Measurements from ENCODE around the gene PLEKHM3.
"Not testable (repeated sequence)": the region's sequence is repeated elsewhere in the genome, so short reads cannot be mapped to it uniquely, and the experiment has no call there.

Gene PLEKHM3

DNA sequence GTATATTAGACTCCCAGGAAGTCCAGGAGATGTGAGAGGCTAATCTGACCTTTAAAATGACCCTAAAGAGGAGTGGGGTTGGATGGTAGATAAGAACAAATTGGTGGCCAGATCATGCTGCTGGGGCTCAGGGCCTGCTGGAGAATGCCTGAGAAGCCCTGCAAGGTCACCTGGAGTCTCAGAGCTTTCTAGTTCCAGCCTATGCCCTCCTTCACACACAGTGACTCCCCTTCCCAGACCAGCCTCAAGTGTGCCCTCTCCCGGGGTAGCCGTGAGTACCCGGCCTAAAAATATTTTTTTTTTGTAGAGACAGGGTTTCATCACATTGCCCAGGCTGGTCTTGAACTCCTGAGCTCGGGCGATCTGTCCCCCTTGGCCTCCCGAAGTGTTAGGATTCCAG is 211.4 kb downstream of the PLEKHM3 start:
- H3K9me3 Mint-ChIP-seq: no peaks in the 10 kb centered on the region
- ATAC-seq: no peak
- peaks cover 8% of the 10 kb centered on the region for H3K27me3 Mint-ChIP-seq
- H3K4me1 Mint-ChIP-seq: peaks cover 17% of the 10 kb centered on the region
- H3K4me3 Mint-ChIP-seq: no peak overlapping the region
- peak overlapping the region in 1 of 2 donors; percentile 53 for H3K27ac Mint-ChIP-seq
- no peak for DNase-seq

DNA sequence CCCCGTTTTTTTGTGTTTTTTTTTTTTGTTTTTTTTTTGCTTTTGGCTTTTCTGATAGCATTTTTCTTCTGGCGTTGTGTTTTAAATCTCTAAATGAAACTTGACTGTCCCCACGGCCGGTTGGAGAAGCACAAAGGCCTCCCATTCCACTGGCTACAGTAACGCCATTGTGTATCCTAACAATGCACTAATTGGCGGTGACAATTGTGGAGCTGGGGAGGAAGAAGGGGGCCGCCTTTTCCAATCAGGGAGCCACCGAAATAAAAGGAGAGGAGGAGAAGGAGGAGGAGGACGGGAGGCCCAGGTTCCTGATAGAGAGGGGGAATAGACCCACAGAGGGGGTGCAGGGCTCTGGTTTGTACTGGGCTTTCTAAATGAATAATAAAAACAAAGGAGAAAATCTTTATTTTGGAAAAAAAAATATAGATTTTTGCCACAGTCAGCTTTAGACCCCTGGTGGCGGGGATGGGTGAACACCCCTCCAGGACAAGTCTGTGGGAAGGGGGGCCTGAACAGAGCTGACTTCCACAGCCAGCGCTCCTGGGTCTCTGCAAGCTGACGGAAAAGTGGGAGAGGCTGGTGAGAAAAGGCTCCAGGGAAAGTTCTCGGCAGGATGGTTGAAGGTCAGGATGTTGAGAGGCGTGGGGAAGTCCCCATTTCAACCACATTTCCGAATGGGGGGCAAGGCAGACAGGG is 212.0 kb downstream of the PLEKHM3 start:
- H3K27ac Mint-ChIP-seq: peak overlapping the region in 1 of 2 donors; percentile 53
- peaks cover 8% of the 10 kb centered on the region for H3K27me3 Mint-ChIP-seq
- DNase-seq: no peak
- H3K4me3 Mint-ChIP-seq: no peak overlapping the region
- no peak for ATAC-seq
- no peaks in the 10 kb centered on the region for H3K9me3 Mint-ChIP-seq
- peaks cover 17% of the 10 kb centered on the region for H3K4me1 Mint-ChIP-seq

DNA sequence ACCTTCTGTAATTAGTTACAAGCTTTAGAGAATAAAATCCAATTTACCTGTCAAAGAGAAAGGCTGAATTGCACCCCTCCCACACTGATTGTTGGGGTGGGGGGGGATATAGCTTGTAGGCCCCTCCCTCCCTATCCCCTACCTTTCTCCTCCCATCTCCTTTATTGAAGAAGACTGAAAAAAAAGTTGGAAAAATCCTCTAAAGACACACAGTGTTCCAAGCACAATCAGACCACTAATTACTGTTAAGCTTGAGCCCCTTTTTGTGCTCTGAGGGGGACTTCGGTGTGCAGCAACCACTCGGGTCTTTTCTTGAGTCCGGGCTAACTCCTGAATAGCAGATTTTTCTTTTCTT is 212.6 kb downstream of the PLEKHM3 start:
- Mint-ChIP-seq H3K27ac (no peak overlapping the region), H3K4me3 (no peak overlapping the region), H3K27me3 (peaks cover 8% of the 10 kb centered on the region), H3K4me1 (peaks cover 18% of the 10 kb centered on the region), H3K9me3 (no peaks in the 10 kb centered on the region)
- ATAC-seq (no peak), DNase-seq (no peak)

DNA sequence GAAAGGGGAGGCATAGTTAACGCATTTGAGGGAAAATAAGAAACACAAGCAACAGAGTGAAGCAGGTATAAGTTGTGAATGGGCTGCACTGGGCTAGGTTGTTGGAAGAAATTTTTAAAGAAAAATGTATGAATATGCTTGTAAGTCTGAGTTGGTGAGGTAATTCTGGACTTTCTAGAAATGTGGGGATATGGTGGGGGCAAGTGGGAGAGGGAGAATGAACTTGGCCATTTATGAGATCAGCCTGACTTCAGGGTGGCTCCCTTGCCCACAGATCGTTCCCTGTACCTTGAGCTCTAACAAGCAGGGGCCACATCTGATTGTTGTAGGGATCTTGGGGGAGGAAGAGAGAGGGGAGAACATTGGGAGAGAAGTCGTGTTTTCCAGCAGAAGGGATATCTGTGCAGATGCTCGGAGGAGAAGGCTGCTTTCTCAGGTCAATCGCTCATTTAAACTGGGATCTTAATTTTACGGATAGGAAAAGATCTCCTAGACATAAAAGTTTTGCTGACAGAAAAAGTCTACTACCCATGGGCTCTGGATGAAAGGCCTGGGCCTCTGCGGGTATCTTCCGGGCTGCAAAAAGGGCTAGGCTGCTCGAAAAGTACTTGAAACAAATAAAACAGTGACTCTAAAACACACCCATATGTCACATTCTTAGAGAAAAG is 213.1 kb downstream of the PLEKHM3 start:
- Mint-ChIP-seq H3K9me3 (no peaks in the 10 kb centered on the region), H3K27ac (no peak overlapping the region)
- no peak for ATAC-seq

DNA sequence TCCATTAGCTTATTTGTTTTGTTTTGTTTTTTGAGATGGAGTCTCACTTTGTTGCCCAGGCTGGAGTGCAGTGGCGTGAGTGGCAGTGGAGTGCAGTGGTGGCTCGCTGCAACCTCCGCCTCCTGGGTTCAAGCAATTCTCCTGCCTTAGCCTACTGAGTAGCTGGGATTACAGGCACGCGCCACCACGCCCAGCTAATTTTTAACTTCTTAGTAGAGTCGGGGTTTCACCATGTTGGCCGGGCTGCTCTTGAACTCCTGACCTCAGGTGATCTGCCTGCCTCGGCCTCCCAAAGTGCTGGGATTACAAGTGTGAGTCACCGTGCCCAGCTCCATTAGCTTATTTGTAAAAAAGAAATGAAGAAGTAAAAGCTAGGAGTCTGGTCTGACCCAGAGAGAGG is 213.7 kb downstream of the PLEKHM3 start:
- H3K27me3 Mint-ChIP-seq, H3K9me3 Mint-ChIP-seq, ATAC-seq, H3K4me3 Mint-ChIP-seq, DNase-seq: not testable (repeated sequence)
- peak overlapping the region in 1 of 2 donors; percentile 15 for H3K27ac Mint-ChIP-seq
- peaks cover 23% of the 10 kb centered on the region for H3K4me1 Mint-ChIP-seq

More for the DNA sequence above, 213.1 kb downstream of the PLEKHM3 start:
- H3K4me1 Mint-ChIP-seq: peaks cover 23% of the 10 kb centered on the region
- H3K27me3 Mint-ChIP-seq: peaks cover 8% of the 10 kb centered on the region
- no peak for DNase-seq
- no peak overlapping the region for H3K4me3 Mint-ChIP-seq

DNA sequence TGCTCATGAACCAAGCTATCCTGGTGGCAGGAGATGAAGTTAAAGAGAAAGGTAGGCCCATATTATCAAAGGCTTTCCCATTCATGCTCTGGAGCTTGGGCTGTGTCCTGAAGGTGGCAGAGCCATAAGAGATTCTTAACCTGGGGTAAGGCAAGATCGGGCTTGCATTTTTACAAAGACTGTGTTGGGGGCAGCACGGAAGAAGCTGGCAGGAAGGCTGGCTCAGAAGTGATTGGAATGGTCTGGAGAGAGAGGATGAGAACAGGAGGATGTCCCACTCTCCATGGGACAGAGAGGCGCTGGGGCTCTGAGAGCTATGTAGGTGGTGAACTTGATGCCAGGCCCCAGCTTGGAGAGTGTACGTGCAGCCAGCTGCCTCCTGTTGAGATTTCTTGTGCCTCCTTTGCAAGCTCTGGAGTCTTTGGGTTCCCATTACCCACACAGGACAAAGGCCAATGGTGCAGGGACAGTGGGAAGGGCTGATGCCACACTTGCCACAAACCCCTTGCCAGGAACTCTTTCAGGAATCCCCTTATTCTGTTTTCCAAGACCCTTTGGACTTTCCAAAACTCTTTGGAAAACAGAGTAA is 215.0 kb downstream of the PLEKHM3 start:
- Mint-ChIP-seq H3K27me3 (peaks cover 8% of the 10 kb centered on the region), H3K4me1 (peaks cover 23% of the 10 kb centered on the region), H3K27ac (no peak overlapping the region), H3K4me3 (no peak overlapping the region), H3K9me3 (no peaks in the 10 kb centered on the region)
- ATAC-seq (no peak), DNase-seq (no peak)

DNA sequence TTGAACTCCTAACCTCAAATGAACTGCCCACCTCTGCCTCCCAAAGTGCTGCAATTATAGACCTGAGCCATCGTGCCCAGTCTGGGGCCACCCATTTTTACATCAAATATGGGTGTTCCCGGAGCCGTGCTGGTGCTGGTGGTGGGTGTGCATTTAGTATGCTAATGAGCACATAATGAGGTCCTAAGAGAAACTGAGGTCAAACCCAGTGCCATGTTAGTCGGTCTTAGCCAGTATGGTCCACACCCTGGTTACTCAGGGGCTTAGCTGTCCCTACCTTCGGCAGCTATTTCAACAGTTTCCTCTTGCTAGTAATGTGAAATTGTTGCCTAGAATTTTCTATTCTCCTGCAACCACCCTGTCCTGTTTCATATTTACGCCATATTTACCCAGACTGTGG is 217.2 kb downstream of the PLEKHM3 start:
- no peak for DNase-seq
- Mint-ChIP-seq H3K9me3 (no peaks in the 10 kb centered on the region), H3K27me3 (peaks cover 8% of the 10 kb centered on the region), H3K4me3 (no peak overlapping the region), H3K27ac (no peak overlapping the region), H3K4me1 (peaks cover 14% of the 10 kb centered on the region)
- ATAC-seq: no peak

DNA sequence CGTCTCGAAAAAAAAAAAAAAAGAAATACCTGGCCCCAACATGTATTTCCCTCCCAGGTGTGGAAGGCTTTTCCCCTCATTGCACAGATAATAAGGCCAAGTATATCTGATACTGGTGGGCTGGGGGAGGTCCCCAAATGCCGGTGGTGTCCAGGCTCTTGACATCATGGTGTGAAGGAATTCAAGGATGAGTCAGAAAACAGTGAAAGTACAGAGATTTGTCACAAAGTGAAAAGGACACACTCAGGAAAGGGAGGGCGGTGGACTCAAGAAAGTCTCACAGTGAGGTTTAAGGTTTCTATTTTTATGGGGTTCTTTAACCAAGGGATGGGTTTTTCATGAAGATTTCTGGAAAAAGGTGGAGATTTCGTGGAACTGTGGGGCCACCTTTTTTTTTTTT is 217.8 kb downstream of the PLEKHM3 start:
- H3K4me1 Mint-ChIP-seq: peaks cover 12% of the 10 kb centered on the region
- ATAC-seq: peak; percentile 90
- peak in 1 of 2 donors; percentile 47 for DNase-seq
- H3K4me3 Mint-ChIP-seq: peak overlapping the region; percentile 25 to 51
- peaks cover 8% of the 10 kb centered on the region for H3K27me3 Mint-ChIP-seq
- no peak overlapping the region for H3K27ac Mint-ChIP-seq
- H3K9me3 Mint-ChIP-seq: no peaks in the 10 kb centered on the region

DNA sequence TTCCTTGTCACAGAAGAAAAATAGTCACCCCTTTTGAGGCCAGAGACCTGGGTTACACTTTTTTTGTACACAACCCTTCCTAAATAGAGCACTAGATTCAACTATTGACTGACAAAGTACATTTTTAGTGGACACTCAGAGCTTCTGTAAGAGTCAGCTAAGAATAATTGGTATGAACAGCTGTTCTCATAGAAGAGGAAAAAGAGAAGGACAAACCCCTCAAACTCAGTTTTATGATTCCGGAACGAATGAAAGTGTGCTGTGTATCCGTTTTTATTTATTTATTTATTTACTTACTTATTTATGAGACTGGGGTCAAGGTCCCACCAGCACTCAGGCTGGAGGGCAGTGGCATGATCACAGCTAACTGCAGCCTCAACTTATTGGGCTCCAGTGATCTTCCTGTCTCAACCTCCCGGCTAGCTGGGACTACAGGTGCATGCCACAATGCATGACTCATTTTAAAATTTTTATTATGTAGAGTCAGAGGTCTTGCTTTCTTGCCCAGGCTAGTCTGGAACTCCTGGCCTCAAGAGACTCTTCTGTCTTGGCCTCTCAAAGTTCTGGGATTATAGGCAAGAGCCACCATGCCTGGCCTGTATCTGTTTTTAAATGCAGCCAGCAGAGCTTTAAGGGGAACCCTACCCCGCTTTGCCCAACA is 219.6 kb downstream of the PLEKHM3 start:
- Mint-ChIP-seq H3K4me1 (peaks cover 7% of the 10 kb centered on the region), H3K27me3 (peaks cover under 1% of the 10 kb centered on the region), H3K27ac (no peak overlapping the region), H3K4me3 (no peak overlapping the region), H3K9me3 (no peaks in the 10 kb centered on the region)
- ATAC-seq (no peak), DNase-seq (no peak)

DNA sequence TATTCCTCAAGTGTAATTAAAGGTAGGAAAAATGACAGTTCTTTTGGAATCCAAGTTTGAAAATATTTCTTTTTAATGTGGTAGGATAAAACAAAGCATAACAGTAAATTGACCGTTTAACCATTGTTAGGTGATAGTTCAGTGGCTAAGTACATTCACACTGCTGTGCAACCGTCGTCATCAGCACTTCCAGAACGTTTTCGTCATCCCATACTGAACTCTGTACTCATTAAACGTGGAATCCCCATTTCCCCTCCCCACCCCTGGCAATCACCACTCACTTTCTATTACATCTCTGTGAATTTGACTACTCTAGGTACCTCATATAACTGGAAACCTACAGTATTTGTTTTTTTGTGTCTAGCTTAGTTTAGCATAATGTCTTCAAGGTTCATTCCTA is 222.7 kb downstream of the PLEKHM3 start:
- Mint-ChIP-seq H3K27ac (no peak overlapping the region), H3K9me3 (no peaks in the 10 kb centered on the region), H3K4me1 (peaks cover 5% of the 10 kb centered on the region), H3K27me3 (no peaks in the 10 kb centered on the region), H3K4me3 (no peak overlapping the region)
- ATAC-seq (no peak), DNase-seq (no peak)

DNA sequence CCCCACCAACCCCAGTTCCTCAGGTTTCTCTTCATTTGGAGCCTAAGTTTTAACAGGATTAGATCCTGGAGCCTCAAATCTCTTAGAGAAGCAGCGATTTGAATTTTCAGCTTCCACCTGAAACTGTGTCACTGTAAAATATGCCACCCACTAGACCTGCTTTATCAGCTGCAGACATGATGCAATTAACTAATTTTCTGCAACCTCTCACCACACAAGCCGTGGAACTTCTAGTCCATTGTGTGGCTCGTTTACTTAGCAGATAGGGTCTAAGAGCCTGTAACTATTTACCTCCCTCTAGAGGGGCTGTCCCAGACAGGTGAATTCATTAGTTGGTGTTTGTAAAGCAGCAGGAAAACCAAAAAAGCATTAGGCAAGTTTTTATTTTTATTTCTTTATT is 224.1 kb downstream of the PLEKHM3 start:
- ATAC-seq (no peak), DNase-seq (no peak)
- H3K4me1 Mint-ChIP-seq: no peaks in the 10 kb centered on the region
- H3K4me3 Mint-ChIP-seq: no peak overlapping the region
- no peak overlapping the region for H3K27ac Mint-ChIP-seq
- no peaks in the 10 kb centered on the region for H3K9me3 Mint-ChIP-seq
- H3K27me3 Mint-ChIP-seq: no peaks in the 10 kb centered on the region

DNA sequence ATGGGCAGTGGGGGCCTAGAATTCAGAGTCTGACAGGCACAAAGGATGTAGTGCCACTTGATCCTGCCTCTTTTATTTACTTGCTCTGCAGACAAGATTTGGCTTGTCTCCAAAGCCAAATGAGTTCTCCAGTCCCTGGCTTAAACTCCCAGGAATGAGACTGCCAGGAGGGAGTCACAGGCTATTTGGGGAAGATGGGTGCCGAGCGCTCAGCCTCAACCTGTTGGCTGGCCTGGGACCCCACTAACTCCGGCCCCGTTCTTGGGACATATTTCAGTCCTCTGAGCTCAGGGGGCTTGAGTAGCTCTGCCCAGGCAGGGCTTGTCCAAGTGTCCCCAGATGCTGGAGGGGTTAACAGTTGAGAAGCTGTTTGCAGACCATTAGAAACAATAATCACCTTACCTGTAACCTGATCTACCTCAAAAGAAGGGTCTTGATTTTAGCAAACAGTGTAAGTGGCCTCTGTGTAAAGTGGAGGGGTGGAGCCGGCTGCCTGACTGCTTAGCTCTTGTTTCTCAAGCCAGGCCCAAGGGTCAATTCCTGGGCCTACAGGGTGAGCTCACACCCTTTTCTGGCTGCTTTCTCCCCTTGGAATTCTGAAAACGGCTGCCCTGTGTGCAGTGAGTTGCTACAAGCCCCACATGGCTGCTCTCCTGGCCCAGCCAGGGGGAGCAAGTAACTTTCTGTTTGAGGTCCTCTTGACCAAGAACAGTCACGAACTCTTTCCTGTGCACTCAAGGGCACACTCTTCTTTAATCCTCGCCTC is 228.6 kb downstream of the PLEKHM3 start:
- no peak for ATAC-seq

DNA sequence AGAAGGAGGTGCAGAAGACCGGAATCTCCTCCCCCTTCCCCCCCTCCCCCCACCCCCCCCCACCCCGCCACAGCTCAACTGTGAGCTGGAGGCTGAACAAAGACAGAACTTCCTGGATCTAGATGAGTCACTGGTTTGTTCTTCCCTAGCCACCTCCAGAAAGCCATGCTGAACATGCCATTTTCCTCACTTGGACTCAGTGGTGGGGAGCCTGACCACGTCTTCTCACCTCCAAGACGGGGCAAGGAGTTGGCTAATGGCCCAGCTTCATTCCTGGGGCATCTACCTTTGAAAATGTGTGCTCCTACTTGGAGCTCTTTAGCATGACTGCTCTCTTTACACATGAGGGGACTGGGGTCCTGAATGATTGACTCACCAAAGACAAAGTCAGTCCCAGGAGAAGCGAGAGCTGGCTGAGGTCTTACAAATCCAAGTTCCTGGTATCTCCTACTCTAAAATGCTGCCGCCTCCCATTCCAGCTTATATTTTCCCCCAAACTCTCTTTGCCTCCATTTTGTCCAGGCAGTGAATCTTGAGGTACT is 233.0 kb downstream of the PLEKHM3 start:
- Mint-ChIP-seq H3K9me3 (no peaks in the 10 kb centered on the region), H3K27ac (no peak overlapping the region), H3K4me1 (no peaks in the 10 kb centered on the region), H3K4me3 (no peak overlapping the region), H3K27me3 (peaks cover 12% of the 10 kb centered on the region)
- DNase-seq: no peak
- no peak for ATAC-seq

More for the DNA sequence above, 228.6 kb downstream of the PLEKHM3 start:
- Mint-ChIP-seq H3K4me3 (no peak overlapping the region), H3K27me3 (no peaks in the 10 kb centered on the region), H3K27ac (no peak overlapping the region), H3K4me1 (no peaks in the 10 kb centered on the region), H3K9me3 (no peaks in the 10 kb centered on the region)
- DNase-seq: no peak

DNA sequence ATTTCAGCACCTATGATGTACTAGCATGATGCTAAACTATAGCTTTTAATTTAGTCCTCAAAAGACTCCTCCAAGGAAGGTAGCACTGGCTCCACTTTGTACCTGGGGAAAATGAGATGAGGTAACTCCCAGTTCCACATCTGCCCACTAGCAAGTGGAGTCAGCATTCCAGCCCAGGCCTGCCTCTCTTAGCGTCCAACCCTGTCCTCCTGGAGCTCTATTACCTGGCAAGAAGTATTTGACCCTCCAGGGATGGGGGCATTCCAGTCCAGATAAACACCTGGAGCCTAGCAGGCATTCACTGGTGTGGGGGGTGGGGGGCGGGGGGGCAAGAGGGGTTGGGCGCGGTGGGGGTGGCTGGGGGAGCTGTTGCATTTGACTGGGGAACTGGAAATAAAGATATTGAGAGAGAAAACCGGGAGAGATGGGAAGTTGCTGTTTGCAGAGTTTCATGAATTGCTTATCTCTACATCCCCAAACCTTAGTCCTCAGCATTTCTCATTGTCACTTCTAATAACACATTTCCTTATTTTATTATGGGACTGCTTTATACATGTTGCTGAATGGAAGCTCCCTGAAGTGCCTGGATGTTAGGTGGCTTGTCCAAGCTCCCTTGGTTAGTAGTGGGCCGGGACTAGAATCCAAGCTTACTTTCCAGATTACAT is 233.6 kb downstream of the PLEKHM3 start:
- H3K4me3 Mint-ChIP-seq: no peak overlapping the region
- no peak for ATAC-seq
- H3K9me3 Mint-ChIP-seq: no peaks in the 10 kb centered on the region

DNA sequence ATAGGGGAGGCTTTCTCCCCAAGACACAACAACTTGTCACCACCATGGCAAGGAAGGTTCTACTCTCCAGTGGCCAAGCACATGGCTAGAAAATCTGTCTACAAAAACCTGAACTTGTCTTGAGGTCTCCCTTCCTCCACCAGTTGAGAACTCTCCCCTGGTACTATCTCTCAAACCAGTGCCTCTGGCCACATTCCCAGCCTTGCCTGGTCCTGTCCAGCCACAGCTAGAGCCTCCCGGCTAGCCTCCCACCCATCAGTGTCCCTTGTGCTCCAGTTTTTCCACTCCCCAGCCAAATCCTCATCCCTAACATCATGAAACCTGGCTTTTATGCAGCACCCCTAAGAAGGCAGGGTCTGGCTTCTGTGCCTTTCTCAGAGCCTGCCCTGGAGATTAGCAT is 234.4 kb downstream of the PLEKHM3 start:
- Mint-ChIP-seq H3K27me3 (peaks cover 12% of the 10 kb centered on the region), H3K4me1 (no peaks in the 10 kb centered on the region), H3K9me3 (no peaks in the 10 kb centered on the region), H3K27ac (no peak overlapping the region), H3K4me3 (no peak overlapping the region)
- no peak for DNase-seq
- no peak for ATAC-seq

More for the DNA sequence above, 233.6 kb downstream of the PLEKHM3 start:
- Mint-ChIP-seq H3K27ac (no peak overlapping the region), H3K27me3 (peaks cover 12% of the 10 kb centered on the region), H3K4me1 (no peaks in the 10 kb centered on the region)
- DNase-seq: no peak
